HEK293 (cell line): ENCODE results near the gene COL24A1.

Source experiments
- CTCF ChIA-PET: fragments of 350-600 bp; formaldehyde crosslinking; extraction: SDS; loops from one replicate; lab custom pipeline; 2021; ENCODE audit warnings: antibody characterized with exemption; lab: Yijun Ruan, JAX
- POLR2A ChIA-PET: fragments of 300-600 bp; formaldehyde crosslinking; extraction: SDS; loops from one replicate; lab custom pipeline; 2020; ENCODE audit warnings: antibody characterized with exemption, inconsistent platforms; lab: Yijun Ruan, JAX
- H3K27ac ChIP-seq: fragments of 200-500 bp; sonication (Bioruptor generic); 2 replicates; pipeline ENCODE4 v1.5.1; 2014; ENCODE audit warnings: low read depth, low read length, control low read depth, inconsistent platforms; ENCODE audit errors: extremely low read depth
- H3K36me3 ChIP-seq, 2 experiments: fragments of 200-500 bp in 1 of 2; sonication (Bioruptor generic) in 1 of 2; 1 replicate in 1 of 2; 2 replicates in 1 of 2; pipeline ENCODE4 v1.5.1; 2014 to 2017; ENCODE audit warnings: inconsistent platforms in 2 of 2, low read length in 2 of 2; ENCODE audit not compliant: control insufficient read depth in 2 of 2, insufficient read depth in 1 of 2
- H3K4me1 ChIP-seq: fragments of 200-500 bp; sonication (Bioruptor generic); 2 replicates; pipeline ENCODE4 v1.5.1; 2014; ENCODE audit warnings: mild to moderate bottlenecking, low read length, inconsistent platforms; ENCODE audit not compliant: control insufficient read depth, insufficient read depth
- H3K4me3 ChIP-seq: 2 replicates; pipeline ENCODE4 v1.5.1; 2011; ENCODE audit warnings: low read depth, mild to moderate bottlenecking, control low read depth, low read length, moderate library complexity
- H3K9me3 ChIP-seq: fragments of 200-500 bp; sonication (Bioruptor generic); 2 replicates; pipeline ENCODE4 v1.5.1; 2014; ENCODE audit warnings: low read depth, low read length, inconsistent platforms; ENCODE audit not compliant: control insufficient read depth, insufficient read depth
- HOXA7 ChIP-seq: sonication (generic); formaldehyde crosslinking; IDR thresholded peaks from 2 replicates; pipeline ENCODE4 v1.8.1; 2022; ENCODE audit warnings: missing genetic modification reagents, borderline replicate concordance
- KLF1 ChIP-seq: fragments of 450-650 bp; formaldehyde crosslinking; IDR thresholded peaks from 2 replicates; pipeline ENCODE4 v1.5.1; 2016; ENCODE audit warnings: missing biosample characterization, missing genetic modification characterization
- OSR2 ChIP-seq: fragments of 450-650 bp; formaldehyde crosslinking; IDR thresholded peaks from 2 replicates; pipeline ENCODE4 v1.5.1; 2016; ENCODE audit warnings: missing biosample characterization, missing genetic modification characterization
- RBAK ChIP-seq: fragments of 450-650 bp; formaldehyde crosslinking; IDR thresholded peaks from 2 replicates; pipeline ENCODE4 v1.5.1; 2016; ENCODE audit warnings: missing biosample characterization, missing genetic modification characterization
- WT1 ChIP-seq: fragments of 450-650 bp; formaldehyde crosslinking; IDR thresholded peaks from 2 replicates; pipeline ENCODE4 v1.5.1; 2016; ENCODE audit warnings: missing biosample characterization, missing genetic modification characterization
- ZNF121 ChIP-seq: fragments of 450-650 bp; formaldehyde crosslinking; IDR thresholded peaks from 2 replicates; pipeline ENCODE4 v1.5.1; 2016; ENCODE audit warnings: missing biosample characterization, missing genetic modification characterization
- ZNF155 ChIP-seq: fragments of 450-650 bp; formaldehyde crosslinking; IDR thresholded peaks from 2 replicates; pipeline ENCODE4 v1.5.1; 2016; ENCODE audit warnings: missing biosample characterization, missing genetic modification characterization
- ZNF221 ChIP-seq: fragments of 450-650 bp; formaldehyde crosslinking; IDR thresholded peaks from 2 replicates; pipeline ENCODE4 v1.5.1; 2017; ENCODE audit warnings: missing biosample characterization, missing genetic modification characterization, borderline replicate concordance
- ZNF37A ChIP-seq: fragments of 450-650 bp; IDR thresholded peaks from 2 replicates; pipeline ENCODE4 v1.5.1; 2018; ENCODE audit warnings: missing biosample characterization, missing genetic modification characterization
- ZNF423 ChIP-seq: fragments of 450-650 bp; formaldehyde crosslinking; IDR thresholded peaks from 2 replicates; pipeline ENCODE4 v1.5.1; 2016; ENCODE audit warnings: missing biosample characterization, missing genetic modification characterization
- ZNF433 ChIP-seq: fragments of 450-650 bp; formaldehyde crosslinking; IDR thresholded peaks from 2 replicates; pipeline ENCODE4 v1.5.1; 2016; ENCODE audit warnings: missing biosample characterization, missing genetic modification characterization, low read depth
- ZNF48 ChIP-seq: fragments of 450-650 bp; formaldehyde crosslinking; IDR thresholded peaks from 2 replicates; pipeline ENCODE4 v1.5.1; 2016; ENCODE audit warnings: missing biosample characterization, missing genetic modification characterization
- ZNF514 ChIP-seq: fragments of 450-650 bp; formaldehyde crosslinking; IDR thresholded peaks from 2 replicates; pipeline ENCODE4 v1.5.1; 2016; ENCODE audit warnings: missing biosample characterization, missing genetic modification characterization
- ZNF585B ChIP-seq: fragments of 450-650 bp; formaldehyde crosslinking; IDR thresholded peaks from 2 replicates; pipeline ENCODE4 v1.5.1; 2016; ENCODE audit warnings: missing biosample characterization, missing genetic modification characterization
- ZNF664 ChIP-seq: fragments of 450-650 bp; formaldehyde crosslinking; IDR thresholded peaks from 2 replicates; pipeline ENCODE4 v1.5.1; 2016; ENCODE audit warnings: missing biosample characterization, missing genetic modification characterization
- ZSCAN23 ChIP-seq: fragments of 450-650 bp; formaldehyde crosslinking; IDR thresholded peaks from 2 replicates; pipeline ENCODE4 v1.5.1; 2016; ENCODE audit warnings: missing biosample characterization, missing genetic modification characterization
- TF ChIP-seq, protein P1 (sequence below): fragments of 450-650 bp; formaldehyde crosslinking; IDR thresholded peaks from 2 replicates; pipeline ENCODE4 v1.5.1; 2017; ENCODE audit warnings: missing biosample characterization, mild to moderate bottlenecking, missing genetic modification characterization, moderate library complexity
- TF ChIP-seq, protein P2 (sequence below): fragments of 450-650 bp; formaldehyde crosslinking; IDR thresholded peaks from 2 replicates; pipeline ENCODE4 v1.5.1; 2016; ENCODE audit warnings: missing biosample characterization, missing genetic modification characterization
- TF ChIP-seq, protein P3 (sequence below): fragments of 450-650 bp; formaldehyde crosslinking; IDR thresholded peaks from 2 replicates; pipeline ENCODE4 v1.5.1; 2016; ENCODE audit warnings: missing biosample characterization, missing genetic modification characterization
- TF ChIP-seq, protein P4 (sequence below): fragments of 450-650 bp; formaldehyde crosslinking; IDR thresholded peaks from 2 replicates; pipeline ENCODE4 v1.5.1; 2016; ENCODE audit warnings: missing biosample characterization, missing genetic modification characterization
- TF ChIP-seq, protein P5 (sequence below): fragments of 450-650 bp; formaldehyde crosslinking; IDR thresholded peaks from 2 replicates; pipeline ENCODE4 v1.5.1; 2016; ENCODE audit warnings: missing biosample characterization, missing genetic modification characterization
- TF ChIP-seq, protein P6 (sequence below): fragments of 450-650 bp; formaldehyde crosslinking; IDR thresholded peaks from 2 replicates; pipeline ENCODE4 v1.5.1; 2016; ENCODE audit warnings: missing biosample characterization, missing genetic modification characterization

COL24A1 gene

DNA sequence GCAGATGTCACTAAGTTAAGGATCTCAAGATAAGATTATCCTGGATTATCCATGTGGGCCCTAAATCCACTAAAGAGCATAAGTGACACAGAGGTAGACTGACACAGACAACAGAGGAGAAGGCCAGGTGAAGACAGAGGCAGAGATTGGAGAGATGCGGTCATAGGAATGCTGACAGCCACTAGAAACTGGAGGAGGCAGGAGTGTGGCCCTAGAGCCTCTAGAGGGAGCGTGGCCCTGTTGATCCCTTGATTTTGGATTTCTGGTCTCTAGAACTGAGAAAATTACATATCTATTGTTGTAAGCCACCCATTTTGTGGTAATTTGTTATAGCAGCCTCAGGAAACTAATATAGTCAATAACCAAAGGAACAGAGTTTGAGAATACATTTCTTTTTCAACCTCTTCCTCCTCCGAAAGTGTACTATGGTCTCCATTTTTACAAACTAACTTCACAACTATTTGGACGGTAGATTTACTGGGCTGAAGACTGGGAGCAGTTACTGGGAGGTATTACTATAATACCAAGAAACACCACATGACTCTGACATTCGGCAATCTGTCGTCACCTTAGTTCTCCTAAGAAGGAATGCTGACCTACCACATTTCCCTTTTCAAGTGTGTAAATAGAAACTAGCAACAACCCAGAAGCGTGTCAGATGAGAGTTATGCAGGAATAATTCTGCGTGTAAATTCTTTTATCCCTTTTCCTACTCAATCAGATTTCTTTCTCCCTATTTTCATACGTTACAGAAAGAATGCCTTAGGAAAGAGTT, 332.3 kb downstream of the COL24A1 start:
- H3K4me1 ChIP-seq: no peaks in the 10 kb centered on the region

DNA sequence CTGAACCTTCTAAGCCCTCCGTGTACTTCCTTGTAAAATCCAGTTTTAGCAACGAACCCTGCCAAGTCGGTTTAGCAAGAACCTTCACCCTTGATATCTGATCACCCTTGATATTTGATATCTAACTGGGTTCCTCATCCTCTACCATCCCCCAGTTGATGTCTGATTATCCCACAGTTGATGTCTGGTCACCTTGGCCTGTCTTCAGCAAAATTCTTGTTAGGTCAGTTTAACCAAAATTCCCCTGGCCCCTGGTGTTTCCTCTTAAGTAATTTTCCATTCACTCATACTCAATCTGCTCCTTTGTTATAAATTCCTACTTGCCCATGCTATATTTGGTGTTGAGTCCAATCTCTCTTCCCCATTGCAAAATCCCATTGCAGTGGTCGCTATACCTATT, 333.9 kb downstream of the COL24A1 start:
- CTCF ChIA-PET: interaction anchor here (0.7 kb wide), 1 partner anchor 515 kb away, joined by 3 read pairs; no protein-coding TSS in a partner anchor
- no peak overlapping the region for H3K4me3 ChIP-seq
- TF ChIP-seq WT1 (tag by site-specific recombination): no peak
- TF ChIP-seq, protein P1, sequence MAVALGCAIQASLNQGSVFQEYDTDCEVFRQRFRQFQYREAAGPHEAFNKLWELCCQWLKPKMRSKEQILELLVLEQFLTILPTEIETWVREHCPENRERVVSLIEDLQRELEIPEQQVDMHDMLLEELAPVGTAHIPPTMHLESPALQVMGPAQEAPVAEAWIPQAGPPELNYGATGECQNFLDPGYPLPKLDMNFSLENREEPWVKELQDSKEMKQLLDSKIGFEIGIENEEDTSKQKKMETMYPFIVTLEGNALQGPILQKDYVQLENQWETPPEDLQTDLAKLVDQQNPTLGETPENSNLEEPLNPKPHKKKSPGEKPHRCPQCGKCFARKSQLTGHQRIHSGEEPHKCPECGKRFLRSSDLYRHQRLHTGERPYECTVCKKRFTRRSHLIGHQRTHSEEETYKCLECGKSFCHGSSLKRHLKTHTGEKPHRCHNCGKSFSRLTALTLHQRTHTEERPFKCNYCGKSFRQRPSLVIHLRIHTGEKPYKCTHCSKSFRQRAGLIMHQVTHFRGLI: no peak
- TF ChIP-seq ZNF121 (tag by site-specific recombination): no peak
- TF ChIP-seq HOXA7 (CRISPR knock-in tag): no peak
- TF ChIP-seq, protein P2, sequence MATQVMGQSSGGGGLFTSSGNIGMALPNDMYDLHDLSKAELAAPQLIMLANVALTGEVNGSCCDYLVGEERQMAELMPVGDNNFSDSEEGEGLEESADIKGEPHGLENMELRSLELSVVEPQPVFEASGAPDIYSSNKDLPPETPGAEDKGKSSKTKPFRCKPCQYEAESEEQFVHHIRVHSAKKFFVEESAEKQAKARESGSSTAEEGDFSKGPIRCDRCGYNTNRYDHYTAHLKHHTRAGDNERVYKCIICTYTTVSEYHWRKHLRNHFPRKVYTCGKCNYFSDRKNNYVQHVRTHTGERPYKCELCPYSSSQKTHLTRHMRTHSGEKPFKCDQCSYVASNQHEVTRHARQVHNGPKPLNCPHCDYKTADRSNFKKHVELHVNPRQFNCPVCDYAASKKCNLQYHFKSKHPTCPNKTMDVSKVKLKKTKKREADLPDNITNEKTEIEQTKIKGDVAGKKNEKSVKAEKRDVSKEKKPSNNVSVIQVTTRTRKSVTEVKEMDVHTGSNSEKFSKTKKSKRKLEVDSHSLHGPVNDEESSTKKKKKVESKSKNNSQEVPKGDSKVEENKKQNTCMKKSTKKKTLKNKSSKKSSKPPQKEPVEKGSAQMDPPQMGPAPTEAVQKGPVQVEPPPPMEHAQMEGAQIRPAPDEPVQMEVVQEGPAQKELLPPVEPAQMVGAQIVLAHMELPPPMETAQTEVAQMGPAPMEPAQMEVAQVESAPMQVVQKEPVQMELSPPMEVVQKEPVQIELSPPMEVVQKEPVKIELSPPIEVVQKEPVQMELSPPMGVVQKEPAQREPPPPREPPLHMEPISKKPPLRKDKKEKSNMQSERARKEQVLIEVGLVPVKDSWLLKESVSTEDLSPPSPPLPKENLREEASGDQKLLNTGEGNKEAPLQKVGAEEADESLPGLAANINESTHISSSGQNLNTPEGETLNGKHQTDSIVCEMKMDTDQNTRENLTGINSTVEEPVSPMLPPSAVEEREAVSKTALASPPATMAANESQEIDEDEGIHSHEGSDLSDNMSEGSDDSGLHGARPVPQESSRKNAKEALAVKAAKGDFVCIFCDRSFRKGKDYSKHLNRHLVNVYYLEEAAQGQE (tag by site-specific recombination): no peak
- TF ChIP-seq ZNF423 (tag by site-specific recombination): no peak
- TF ChIP-seq KLF1 (tag by site-specific recombination): no peak
- TF ChIP-seq OSR2 (tag by site-specific recombination): no peak
- TF ChIP-seq ZNF221: no peak
- TF ChIP-seq ZNF585B (tag by site-specific recombination): no peak
- no peak for TF ChIP-seq ZNF433 (tag by site-specific recombination)
- TF ChIP-seq ZNF48 (tag by site-specific recombination): no peak
- TF ChIP-seq, protein P3, sequence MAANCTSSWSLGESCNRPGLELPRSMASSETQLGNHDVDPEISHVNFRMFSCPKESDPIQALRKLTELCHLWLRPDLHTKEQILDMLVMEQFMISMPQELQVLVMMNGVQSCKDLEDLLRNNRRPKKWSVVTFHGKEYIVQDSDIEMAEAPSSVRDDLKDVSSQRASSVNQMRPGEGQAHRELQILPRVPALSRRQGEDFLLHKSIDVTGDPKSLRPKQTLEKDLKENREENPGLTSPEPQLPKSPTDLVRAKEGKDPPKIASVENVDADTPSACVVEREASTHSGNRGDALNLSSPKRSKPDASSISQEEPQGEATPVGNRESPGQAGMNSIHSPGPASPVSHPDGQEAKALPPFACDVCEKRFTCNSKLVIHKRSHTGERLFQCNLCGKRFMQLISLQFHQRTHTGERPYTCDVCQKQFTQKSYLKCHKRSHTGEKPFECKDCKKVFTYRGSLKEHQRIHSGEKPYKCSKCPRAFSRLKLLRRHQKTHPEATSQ (tag by site-specific recombination): no peak
- no peak for TF ChIP-seq ZSCAN23 (tag by site-specific recombination)

More for the DNA sequence above, 332.3 kb downstream of the COL24A1 start:
- no peak overlapping the region for H3K27ac ChIP-seq
- ChIA-PET CTCF (no interaction called here), POLR2A (no interaction called here)
- H3K9me3 ChIP-seq: no peaks in the 10 kb centered on the region
- H3K4me3 ChIP-seq: no peak overlapping the region
- no peaks in the 10 kb centered on the region for H3K36me3 ChIP-seq
- TF ChIP-seq, protein P4, sequence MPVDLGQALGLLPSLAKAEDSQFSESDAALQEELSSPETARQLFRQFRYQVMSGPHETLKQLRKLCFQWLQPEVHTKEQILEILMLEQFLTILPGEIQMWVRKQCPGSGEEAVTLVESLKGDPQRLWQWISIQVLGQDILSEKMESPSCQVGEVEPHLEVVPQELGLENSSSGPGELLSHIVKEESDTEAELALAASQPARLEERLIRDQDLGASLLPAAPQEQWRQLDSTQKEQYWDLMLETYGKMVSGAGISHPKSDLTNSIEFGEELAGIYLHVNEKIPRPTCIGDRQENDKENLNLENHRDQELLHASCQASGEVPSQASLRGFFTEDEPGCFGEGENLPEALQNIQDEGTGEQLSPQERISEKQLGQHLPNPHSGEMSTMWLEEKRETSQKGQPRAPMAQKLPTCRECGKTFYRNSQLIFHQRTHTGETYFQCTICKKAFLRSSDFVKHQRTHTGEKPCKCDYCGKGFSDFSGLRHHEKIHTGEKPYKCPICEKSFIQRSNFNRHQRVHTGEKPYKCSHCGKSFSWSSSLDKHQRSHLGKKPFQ (tag by site-specific recombination): no peak
- no peak for TF ChIP-seq ZNF37A (tag by site-specific recombination)
- TF ChIP-seq ZNF514 (tag by site-specific recombination): no peak
- no peak for TF ChIP-seq RBAK (tag by site-specific recombination)
- TF ChIP-seq, protein P5, sequence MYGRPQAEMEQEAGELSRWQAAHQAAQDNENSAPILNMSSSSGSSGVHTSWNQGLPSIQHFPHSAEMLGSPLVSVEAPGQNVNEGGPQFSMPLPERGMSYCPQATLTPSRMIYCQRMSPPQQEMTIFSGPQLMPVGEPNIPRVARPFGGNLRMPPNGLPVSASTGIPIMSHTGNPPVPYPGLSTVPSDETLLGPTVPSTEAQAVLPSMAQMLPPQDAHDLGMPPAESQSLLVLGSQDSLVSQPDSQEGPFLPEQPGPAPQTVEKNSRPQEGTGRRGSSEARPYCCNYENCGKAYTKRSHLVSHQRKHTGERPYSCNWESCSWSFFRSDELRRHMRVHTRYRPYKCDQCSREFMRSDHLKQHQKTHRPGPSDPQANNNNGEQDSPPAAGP (tag by site-specific recombination): no peak
- TF ChIP-seq ZNF664 (tag by site-specific recombination): no peak
- TF ChIP-seq ZNF155 (tag by site-specific recombination): no peak
- TF ChIP-seq, protein P6, sequence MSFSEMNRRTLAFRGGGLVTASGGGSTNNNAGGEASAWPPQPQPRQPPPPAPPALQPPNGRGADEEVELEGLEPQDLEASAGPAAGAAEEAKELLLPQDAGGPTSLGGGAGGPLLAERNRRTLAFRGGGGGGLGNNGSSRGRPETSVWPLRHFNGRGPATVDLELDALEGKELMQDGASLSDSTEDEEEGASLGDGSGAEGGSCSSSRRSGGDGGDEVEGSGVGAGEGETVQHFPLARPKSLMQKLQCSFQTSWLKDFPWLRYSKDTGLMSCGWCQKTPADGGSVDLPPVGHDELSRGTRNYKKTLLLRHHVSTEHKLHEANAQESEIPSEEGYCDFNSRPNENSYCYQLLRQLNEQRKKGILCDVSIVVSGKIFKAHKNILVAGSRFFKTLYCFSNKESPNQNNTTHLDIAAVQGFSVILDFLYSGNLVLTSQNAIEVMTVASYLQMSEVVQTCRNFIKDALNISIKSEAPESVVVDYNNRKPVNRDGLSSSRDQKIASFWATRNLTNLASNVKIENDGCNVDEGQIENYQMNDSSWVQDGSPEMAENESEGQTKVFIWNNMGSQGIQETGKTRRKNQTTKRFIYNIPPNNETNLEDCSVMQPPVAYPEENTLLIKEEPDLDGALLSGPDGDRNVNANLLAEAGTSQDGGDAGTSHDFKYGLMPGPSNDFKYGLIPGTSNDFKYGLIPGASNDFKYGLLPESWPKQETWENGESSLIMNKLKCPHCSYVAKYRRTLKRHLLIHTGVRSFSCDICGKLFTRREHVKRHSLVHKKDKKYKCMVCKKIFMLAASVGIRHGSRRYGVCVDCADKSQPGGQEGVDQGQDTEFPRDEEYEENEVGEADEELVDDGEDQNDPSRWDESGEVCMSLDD (tag by site-specific recombination): no peak

More for the DNA sequence above, 333.9 kb downstream of the COL24A1 start:
- Histone ChIP-seq H3K36me3 (no peaks in the 10 kb centered on the region), H3K9me3 (no peaks in the 10 kb centered on the region), H3K27ac (no peak overlapping the region), H3K4me1 (no peaks in the 10 kb centered on the region)
- POLR2A ChIA-PET: no interaction called here
